Esophagus squamous epithelium (tissue), 4 donors: Measurements from ENCODE around the gene KIFC3.

ENCODE experiments used
- POLR2A ChIP-seq, 4 donors: fragments of 450-650 bp; IDR thresholded peaks; one replicate each; pipeline ENCODE4 v1.6.1; 2017; ENCODE audit warnings: antibody characterized with exemption in 4 of 4, mild to moderate bottlenecking in 4 of 4, moderate library complexity in 3 of 4
- TF ChIP-seq, protein P1 (sequence below), 6 experiments: fragments of 450-650 bp in 4 of 6; fragments of 200-600 bp in 2 of 6; sonication (generic) in 2 of 6; IDR thresholded peaks; one replicate each; pipeline ENCODE4 v1.5.1; 2016 to 2019; ENCODE audit warnings: antibody characterized with exemption in 6 of 6, mild to moderate bottlenecking in 4 of 6, moderate library complexity in 4 of 6

DNA sequence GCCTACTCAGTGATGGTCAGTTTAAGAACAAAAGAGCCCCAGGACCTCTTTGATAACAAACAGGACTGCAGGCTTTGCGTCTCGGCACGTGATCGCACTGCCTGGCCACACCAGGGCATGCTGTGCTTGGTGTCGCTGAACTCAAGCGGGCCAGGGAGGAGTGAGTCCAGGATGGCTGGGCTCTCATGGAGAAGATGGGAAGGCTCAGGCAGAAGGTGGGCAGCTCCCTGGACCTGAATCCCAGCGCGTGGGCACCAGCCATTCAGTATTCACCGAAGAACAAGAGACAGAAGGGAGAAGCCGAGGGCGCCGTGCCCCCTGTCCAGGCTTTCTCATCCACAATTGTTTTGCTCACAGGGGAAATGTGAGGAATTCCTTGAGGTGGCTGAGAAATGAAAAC lies 54.8 kb downstream of the KIFC3 start:
- TF ChIP-seq, protein P1, sequence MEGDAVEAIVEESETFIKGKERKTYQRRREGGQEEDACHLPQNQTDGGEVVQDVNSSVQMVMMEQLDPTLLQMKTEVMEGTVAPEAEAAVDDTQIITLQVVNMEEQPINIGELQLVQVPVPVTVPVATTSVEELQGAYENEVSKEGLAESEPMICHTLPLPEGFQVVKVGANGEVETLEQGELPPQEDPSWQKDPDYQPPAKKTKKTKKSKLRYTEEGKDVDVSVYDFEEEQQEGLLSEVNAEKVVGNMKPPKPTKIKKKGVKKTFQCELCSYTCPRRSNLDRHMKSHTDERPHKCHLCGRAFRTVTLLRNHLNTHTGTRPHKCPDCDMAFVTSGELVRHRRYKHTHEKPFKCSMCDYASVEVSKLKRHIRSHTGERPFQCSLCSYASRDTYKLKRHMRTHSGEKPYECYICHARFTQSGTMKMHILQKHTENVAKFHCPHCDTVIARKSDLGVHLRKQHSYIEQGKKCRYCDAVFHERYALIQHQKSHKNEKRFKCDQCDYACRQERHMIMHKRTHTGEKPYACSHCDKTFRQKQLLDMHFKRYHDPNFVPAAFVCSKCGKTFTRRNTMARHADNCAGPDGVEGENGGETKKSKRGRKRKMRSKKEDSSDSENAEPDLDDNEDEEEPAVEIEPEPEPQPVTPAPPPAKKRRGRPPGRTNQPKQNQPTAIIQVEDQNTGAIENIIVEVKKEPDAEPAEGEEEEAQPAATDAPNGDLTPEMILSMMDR (IDR thresholded peaks at IDR 0.05): no peak
- TF ChIP-seq POLR2A (IDR thresholded peaks at IDR 0.05): no peak
